ENCODE measurements around the gene PELI2. TPM values are rescaled to one million over a fixed set of nuclear protein-coding genes. Genes with fewer than 3 reads are reported as not detected.

The PELI2 gene
- total RNA-seq, 1 experiment from 2014 or later = 23.5 TPM

- no peaks in the 10 kb centered on the region for H3K27me3 Mint-ChIP-seq (ENCODE audit: low read depth)
- H3K36me3 Mint-ChIP-seq = no peaks in the 10 kb centered on the region
- ChIA-PET CTCF (interaction anchor here (0.6 kb wide), 1 partner anchor 32 kb away, joined by 3 read pairs; no protein-coding TSS in a partner anchor), POLR2A (no interaction called here)
- no peak overlapping the region for H3K27ac Mint-ChIP-seq
- ATAC-seq = no peak
- no peak for DNase-seq (ENCODE audit: low spot score)
- peaks cover 41% of the 10 kb centered on the region for H3K4me1 Mint-ChIP-seq
- H3K4me3 Mint-ChIP-seq = no peak overlapping the region
- TF ChIP-seq, protein P1, sequence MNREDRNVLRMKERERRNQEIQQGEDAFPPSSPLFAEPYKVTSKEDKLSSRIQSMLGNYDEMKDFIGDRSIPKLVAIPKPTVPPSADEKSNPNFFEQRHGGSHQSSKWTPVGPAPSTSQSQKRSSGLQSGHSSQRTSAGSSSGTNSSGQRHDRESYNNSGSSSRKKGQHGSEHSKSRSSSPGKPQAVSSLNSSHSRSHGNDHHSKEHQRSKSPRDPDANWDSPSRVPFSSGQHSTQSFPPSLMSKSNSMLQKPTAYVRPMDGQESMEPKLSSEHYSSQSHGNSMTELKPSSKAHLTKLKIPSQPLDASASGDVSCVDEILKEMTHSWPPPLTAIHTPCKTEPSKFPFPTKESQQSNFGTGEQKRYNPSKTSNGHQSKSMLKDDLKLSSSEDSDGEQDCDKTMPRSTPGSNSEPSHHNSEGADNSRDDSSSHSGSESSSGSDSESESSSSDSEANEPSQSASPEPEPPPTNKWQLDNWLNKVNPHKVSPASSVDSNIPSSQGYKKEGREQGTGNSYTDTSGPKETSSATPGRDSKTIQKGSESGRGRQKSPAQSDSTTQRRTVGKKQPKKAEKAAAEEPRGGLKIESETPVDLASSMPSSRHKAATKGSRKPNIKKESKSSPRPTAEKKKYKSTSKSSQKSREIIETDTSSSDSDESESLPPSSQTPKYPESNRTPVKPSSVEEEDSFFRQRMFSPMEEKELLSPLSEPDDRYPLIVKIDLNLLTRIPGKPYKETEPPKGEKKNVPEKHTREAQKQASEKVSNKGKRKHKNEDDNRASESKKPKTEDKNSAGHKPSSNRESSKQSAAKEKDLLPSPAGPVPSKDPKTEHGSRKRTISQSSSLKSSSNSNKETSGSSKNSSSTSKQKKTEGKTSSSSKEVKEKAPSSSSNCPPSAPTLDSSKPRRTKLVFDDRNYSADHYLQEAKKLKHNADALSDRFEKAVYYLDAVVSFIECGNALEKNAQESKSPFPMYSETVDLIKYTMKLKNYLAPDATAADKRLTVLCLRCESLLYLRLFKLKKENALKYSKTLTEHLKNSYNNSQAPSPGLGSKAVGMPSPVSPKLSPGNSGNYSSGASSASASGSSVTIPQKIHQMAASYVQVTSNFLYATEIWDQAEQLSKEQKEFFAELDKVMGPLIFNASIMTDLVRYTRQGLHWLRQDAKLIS (CRISPR knock-in tag; IDR thresholded peaks at IDR 0.05; ENCODE audit: borderline replicate concordance) = no peak
- TF ChIP-seq ZBTB21 (CRISPR knock-in tag; IDR thresholded peaks at IDR 0.05; ENCODE audit: borderline replicate concordance) (no peak), SOX15 (CRISPR knock-in tag; IDR thresholded peaks at IDR 0.05) (no peak), GTF2I (CRISPR knock-in tag; conservative IDR thresholded peaks at IDR 0.05) (no peak), ATF6 (CRISPR knock-in tag; IDR thresholded peaks at IDR 0.05) (no peak), ZNF121 (CRISPR knock-in tag; IDR thresholded peaks at IDR 0.05) (no peak), ZNF512 (CRISPR knock-in tag; IDR thresholded peaks at IDR 0.05; ENCODE audit: borderline replicate concordance) (no peak), ZNF219 (CRISPR knock-in tag; IDR thresholded peaks at IDR 0.05; ENCODE audit: borderline replicate concordance) (no peak)
- TF ChIP-seq, protein P2, sequence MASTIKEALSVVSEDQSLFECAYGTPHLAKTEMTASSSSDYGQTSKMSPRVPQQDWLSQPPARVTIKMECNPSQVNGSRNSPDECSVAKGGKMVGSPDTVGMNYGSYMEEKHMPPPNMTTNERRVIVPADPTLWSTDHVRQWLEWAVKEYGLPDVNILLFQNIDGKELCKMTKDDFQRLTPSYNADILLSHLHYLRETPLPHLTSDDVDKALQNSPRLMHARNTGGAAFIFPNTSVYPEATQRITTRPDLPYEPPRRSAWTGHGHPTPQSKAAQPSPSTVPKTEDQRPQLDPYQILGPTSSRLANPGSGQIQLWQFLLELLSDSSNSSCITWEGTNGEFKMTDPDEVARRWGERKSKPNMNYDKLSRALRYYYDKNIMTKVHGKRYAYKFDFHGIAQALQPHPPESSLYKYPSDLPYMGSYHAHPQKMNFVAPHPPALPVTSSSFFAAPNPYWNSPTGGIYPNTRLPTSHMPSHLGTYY (CRISPR knock-in tag; IDR thresholded peaks at IDR 0.05) = no peak
- TF ChIP-seq, protein P3, sequence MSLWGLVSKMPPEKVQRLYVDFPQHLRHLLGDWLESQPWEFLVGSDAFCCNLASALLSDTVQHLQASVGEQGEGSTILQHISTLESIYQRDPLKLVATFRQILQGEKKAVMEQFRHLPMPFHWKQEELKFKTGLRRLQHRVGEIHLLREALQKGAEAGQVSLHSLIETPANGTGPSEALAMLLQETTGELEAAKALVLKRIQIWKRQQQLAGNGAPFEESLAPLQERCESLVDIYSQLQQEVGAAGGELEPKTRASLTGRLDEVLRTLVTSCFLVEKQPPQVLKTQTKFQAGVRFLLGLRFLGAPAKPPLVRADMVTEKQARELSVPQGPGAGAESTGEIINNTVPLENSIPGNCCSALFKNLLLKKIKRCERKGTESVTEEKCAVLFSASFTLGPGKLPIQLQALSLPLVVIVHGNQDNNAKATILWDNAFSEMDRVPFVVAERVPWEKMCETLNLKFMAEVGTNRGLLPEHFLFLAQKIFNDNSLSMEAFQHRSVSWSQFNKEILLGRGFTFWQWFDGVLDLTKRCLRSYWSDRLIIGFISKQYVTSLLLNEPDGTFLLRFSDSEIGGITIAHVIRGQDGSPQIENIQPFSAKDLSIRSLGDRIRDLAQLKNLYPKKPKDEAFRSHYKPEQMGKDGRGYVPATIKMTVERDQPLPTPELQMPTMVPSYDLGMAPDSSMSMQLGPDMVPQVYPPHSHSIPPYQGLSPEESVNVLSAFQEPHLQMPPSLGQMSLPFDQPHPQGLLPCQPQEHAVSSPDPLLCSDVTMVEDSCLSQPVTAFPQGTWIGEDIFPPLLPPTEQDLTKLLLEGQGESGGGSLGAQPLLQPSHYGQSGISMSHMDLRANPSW (CRISPR knock-in tag; conservative IDR thresholded peaks at IDR 0.05; ENCODE audit: low read depth) = no peak
- H3K9me3 Mint-ChIP-seq = no peaks in the 10 kb centered on the region
These were observed 31.8 kb downstream of the PELI2 start for GRCh38 chr14:56149995-56150394.

- ATAC-seq (peak; percentile 55; the same call in 1 of the 2 replicates), DNase-seq (ENCODE audit: low spot score) (no peak)
- POLR2A ChIA-PET = no interaction called here
- H3K27ac Mint-ChIP-seq = no peak overlapping the region
- H3K27me3 Mint-ChIP-seq (ENCODE audit: low read depth) = no peaks in the 10 kb centered on the region
- H3K36me3 Mint-ChIP-seq = no peaks in the 10 kb centered on the region
- peaks cover 36% of the 10 kb centered on the region for H3K4me1 Mint-ChIP-seq
- no peak overlapping the region for H3K4me3 Mint-ChIP-seq
- CTCF ChIA-PET = interaction anchor here (0.6 kb wide), 1 partner anchor 33 kb away, joined by 3 read pairs; no protein-coding TSS in a partner anchor
- H3K9me3 Mint-ChIP-seq = no peaks in the 10 kb centered on the region
- TF ChIP-seq FOXP1 (CRISPR knock-in tag; IDR thresholded peaks at IDR 0.05; ENCODE audit: borderline replicate concordance) (no peak), ZNF232 (CRISPR knock-in tag; IDR thresholded peaks at IDR 0.05) (no peak), AR (CRISPR knock-in tag; IDR thresholded peaks at IDR 0.05) (no peak), TCF7 (CRISPR knock-in tag; IDR thresholded peaks at IDR 0.05; ENCODE audit: low read depth) (no peak), NFE2L1 (CRISPR knock-in tag; IDR thresholded peaks at IDR 0.05) (no peak), FOXJ3 (CRISPR knock-in tag; IDR thresholded peaks at IDR 0.05; ENCODE audit: borderline replicate concordance) (no peak), NR1H2 (CRISPR knock-in tag; IDR thresholded peaks at IDR 0.05) (no peak), ZNF121 (CRISPR knock-in tag; IDR thresholded peaks at IDR 0.05) (no peak), PRRX2 (CRISPR knock-in tag; IDR thresholded peaks at IDR 0.05) (no peak), SOX15 (CRISPR knock-in tag; IDR thresholded peaks at IDR 0.05) (no peak)
- TF ChIP-seq, protein P4, sequence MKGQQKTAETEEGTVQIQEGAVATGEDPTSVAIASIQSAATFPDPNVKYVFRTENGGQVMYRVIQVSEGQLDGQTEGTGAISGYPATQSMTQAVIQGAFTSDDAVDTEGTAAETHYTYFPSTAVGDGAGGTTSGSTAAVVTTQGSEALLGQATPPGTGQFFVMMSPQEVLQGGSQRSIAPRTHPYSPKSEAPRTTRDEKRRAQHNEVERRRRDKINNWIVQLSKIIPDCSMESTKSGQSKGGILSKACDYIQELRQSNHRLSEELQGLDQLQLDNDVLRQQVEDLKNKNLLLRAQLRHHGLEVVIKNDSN (CRISPR knock-in tag; IDR thresholded peaks at IDR 0.05) = no peak
These were observed 32.6 kb downstream of the PELI2 start for GRCh38 chr14:56150645-56151345.

Data from WTC11 (cell line).